Neural cell (in vitro differentiated cells): ENCODE results near the gene MCC. TPM values are rescaled to one million over a fixed set of nuclear protein-coding genes. Genes with fewer than 3 reads are reported as not detected.

Source experiments
- H2AFZ ChIP-seq: fragments of 200-600, 300-800 bp; sonication (generic), shearing (Covaris generic); 2 replicates; pipeline ENCODE4 v1.6.0; 2014; ENCODE audit warnings: low read depth, mild to moderate bottlenecking, antibody characterized with exemption, low read length, moderate library complexity
- H3F3A ChIP-seq: fragments of 200-600 bp; shearing (Covaris generic); 2 replicates; pipeline ENCODE4 v1.6.1; 2016; ENCODE audit warnings: mild to moderate bottlenecking, moderate library complexity, mixed read lengths, antibody characterized with exemption, low read length; ENCODE audit not compliant: insufficient read depth, poor library complexity, severe bottlenecking
- H3K27ac ChIP-seq: fragments of 200-600, 300-800 bp; sonication (generic), shearing (Covaris generic); 2 replicates; pipeline ENCODE4 v1.5.1; 2014; ENCODE audit warnings: mild to moderate bottlenecking, low read length, moderate library complexity
- H3K27me3 ChIP-seq: fragments of 300-800, 200-600 bp; sonication (generic), shearing (Covaris generic); 2 replicates; pipeline ENCODE4 v1.6.0; 2014; ENCODE audit warnings: mild to moderate bottlenecking, low read depth, low read length, moderate library complexity; ENCODE audit not compliant: insufficient read depth
- H3K36me3 ChIP-seq: fragments of 300-800, 200-600 bp; sonication (generic), shearing (Covaris generic); 2 replicates; pipeline ENCODE4 v1.5.1; 2014; ENCODE audit warnings: mild to moderate bottlenecking, antibody characterized with exemption, low read length, moderate library complexity; ENCODE audit not compliant: insufficient read depth
- H3K4me2 ChIP-seq: fragments of 300-800, 200-600 bp; sonication (generic), shearing (Covaris generic); 2 replicates; pipeline ENCODE4 v1.6.0; 2014; ENCODE audit warnings: mild to moderate bottlenecking, low read length
- H3K4me3 ChIP-seq: fragments of 300-800, 200-600 bp; sonication (generic), shearing (Covaris generic); 2 replicates; pipeline ENCODE4 v1.5.1; 2014; ENCODE audit warnings: mild to moderate bottlenecking, low read length, moderate library complexity
- H3K79me2 ChIP-seq: fragments of 200-600 bp; shearing (Covaris generic); replicated peaks from 2 replicates; pipeline ENCODE4 v1.6.0; 2014; ENCODE audit warnings: mild to moderate bottlenecking, low read length, moderate library complexity; ENCODE audit not compliant: insufficient read depth
- H3K9ac ChIP-seq: fragments of 300-800, 200-600 bp; sonication (generic), shearing (Covaris generic); 2 replicates; pipeline ENCODE4 v1.6.1; 2016; ENCODE audit warnings: mild to moderate bottlenecking, low read length, mixed read lengths
- H3K9me2 ChIP-seq: fragments of 200-600 bp; shearing (Covaris generic); 2 replicates; pipeline ENCODE4 v1.6.1; 2016; ENCODE audit warnings: mild to moderate bottlenecking, low read length, mixed read lengths; ENCODE audit not compliant: insufficient read depth
- H3K9me3 ChIP-seq: fragments of 200-600, 300-800 bp; sonication (generic), shearing (Covaris generic); 2 replicates; pipeline ENCODE4 v1.6.1; 2016; ENCODE audit warnings: mild to moderate bottlenecking, mixed run types, low read length, moderate library complexity, mixed read lengths
- H4K20me1 ChIP-seq: fragments of 200-600 bp; shearing (Covaris generic); 2 replicates; pipeline ENCODE4 v1.6.1; 2016; ENCODE audit warnings: mild to moderate bottlenecking, mixed run types; ENCODE audit not compliant: insufficient read depth
- CTCF ChIP-seq: fragments of 450-650 bp; IDR thresholded peaks from 2 replicates; pipeline ENCODE4 v1.5.1; 2014; ENCODE audit warnings: antibody characterized with exemption, mild to moderate bottlenecking, moderate library complexity; ENCODE audit not compliant: poor library complexity, severe bottlenecking
- EP300 ChIP-seq: fragments of 450-650 bp; conservative IDR thresholded peaks from 2 replicates; pipeline ENCODE4 v1.6.1; 2014; ENCODE audit warnings: antibody characterized with exemption, mild to moderate bottlenecking, moderate library complexity; ENCODE audit not compliant: poor library complexity, severe bottlenecking
- EZH2 ChIP-seq: fragments of 200-600, 300-800 bp; shearing (Covaris generic), sonication (generic); IDR thresholded peaks from 2 replicates; pipeline ENCODE4 v1.6.1; 2014; ENCODE audit warnings: antibody characterized with exemption, low read length, borderline replicate concordance, mild to moderate bottlenecking; ENCODE audit not compliant: insufficient read depth, poor library complexity, severe bottlenecking
- MXI1 ChIP-seq: fragments of 450-650 bp; conservative IDR thresholded peaks from 2 replicates; pipeline ENCODE4 v1.6.1; 2014; ENCODE audit warnings: antibody characterized with exemption, mild to moderate bottlenecking; ENCODE audit not compliant: poor library complexity, severe bottlenecking
- POLR2AphosphoS5 ChIP-seq: IDR thresholded peaks from 2 replicates; pipeline ENCODE4 v1.6.1; 2012
- RAD21 ChIP-seq: fragments of 450-650 bp; conservative IDR thresholded peaks from 2 replicates; pipeline ENCODE4 v1.6.1; 2014; ENCODE audit warnings: antibody characterized with exemption, mild to moderate bottlenecking, moderate library complexity
- SMC3 ChIP-seq: fragments of 450-650 bp; conservative IDR thresholded peaks from 2 replicates; pipeline ENCODE4 v1.6.1; 2014; ENCODE audit warnings: antibody characterized with exemption, mild to moderate bottlenecking, moderate library complexity; ENCODE audit not compliant: poor library complexity
- TAF1 ChIP-seq: IDR thresholded peaks from 2 replicates; pipeline ENCODE4 v1.6.1; 2012; ENCODE audit warnings: low read depth
- polyA plus RNA-seq: library from polyadenylated mRNA; depleted of rRNA; stranded (reverse); fragments of >200 nt; gene quantifications from 2 replicates; pipeline ENCODE4 v1.2.3, GENCODE V29; 2014
- TF ChIP-seq, protein P1 (sequence below): IDR thresholded peaks from 2 replicates; pipeline ENCODE4 v1.6.1; 2012; ENCODE audit warnings: borderline replicate concordance

Gene MCC
- polyA plus RNA-seq, 1 donor from 2014 or later, result 2.2 TPM

DNA sequence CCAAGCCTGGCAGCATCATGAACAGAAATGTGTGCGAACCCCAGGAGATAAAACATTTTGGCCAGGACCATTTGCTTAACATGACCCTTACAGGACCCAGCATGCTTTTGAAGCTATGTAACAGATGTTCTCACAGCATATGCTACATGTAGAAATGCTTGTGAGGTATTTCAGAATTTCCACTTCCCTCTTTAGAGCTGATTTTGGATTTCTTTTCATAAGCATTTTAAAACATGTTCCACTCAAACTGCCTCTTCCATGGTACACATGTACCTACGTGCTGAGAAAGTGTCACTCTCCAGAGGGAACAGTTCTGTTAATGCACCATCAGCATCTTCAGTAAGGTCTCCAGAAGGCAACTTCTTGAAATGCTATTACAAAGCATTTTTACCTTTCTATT, 37.8 kb downstream of the MCC start:
- Histone ChIP-seq H3K9me2 (no peaks in the 10 kb centered on the region), H3K27me3 (no peaks in the 10 kb centered on the region), H3K9ac (no peak overlapping the region), H3K79me2 (no peaks in the 10 kb centered on the region), H3K9me3 (no peaks in the 10 kb centered on the region), H3K36me3 (no peaks in the 10 kb centered on the region), H3F3A (no peaks in the 10 kb centered on the region), H3K4me3 (no peak overlapping the region), H3K4me2 (no peak overlapping the region), H3K27ac (no peak overlapping the region), H4K20me1 (no peaks in the 10 kb centered on the region), H2AFZ (no peak overlapping the region)
- no peak for TF ChIP-seq EZH2
- TF ChIP-seq, protein P1, sequence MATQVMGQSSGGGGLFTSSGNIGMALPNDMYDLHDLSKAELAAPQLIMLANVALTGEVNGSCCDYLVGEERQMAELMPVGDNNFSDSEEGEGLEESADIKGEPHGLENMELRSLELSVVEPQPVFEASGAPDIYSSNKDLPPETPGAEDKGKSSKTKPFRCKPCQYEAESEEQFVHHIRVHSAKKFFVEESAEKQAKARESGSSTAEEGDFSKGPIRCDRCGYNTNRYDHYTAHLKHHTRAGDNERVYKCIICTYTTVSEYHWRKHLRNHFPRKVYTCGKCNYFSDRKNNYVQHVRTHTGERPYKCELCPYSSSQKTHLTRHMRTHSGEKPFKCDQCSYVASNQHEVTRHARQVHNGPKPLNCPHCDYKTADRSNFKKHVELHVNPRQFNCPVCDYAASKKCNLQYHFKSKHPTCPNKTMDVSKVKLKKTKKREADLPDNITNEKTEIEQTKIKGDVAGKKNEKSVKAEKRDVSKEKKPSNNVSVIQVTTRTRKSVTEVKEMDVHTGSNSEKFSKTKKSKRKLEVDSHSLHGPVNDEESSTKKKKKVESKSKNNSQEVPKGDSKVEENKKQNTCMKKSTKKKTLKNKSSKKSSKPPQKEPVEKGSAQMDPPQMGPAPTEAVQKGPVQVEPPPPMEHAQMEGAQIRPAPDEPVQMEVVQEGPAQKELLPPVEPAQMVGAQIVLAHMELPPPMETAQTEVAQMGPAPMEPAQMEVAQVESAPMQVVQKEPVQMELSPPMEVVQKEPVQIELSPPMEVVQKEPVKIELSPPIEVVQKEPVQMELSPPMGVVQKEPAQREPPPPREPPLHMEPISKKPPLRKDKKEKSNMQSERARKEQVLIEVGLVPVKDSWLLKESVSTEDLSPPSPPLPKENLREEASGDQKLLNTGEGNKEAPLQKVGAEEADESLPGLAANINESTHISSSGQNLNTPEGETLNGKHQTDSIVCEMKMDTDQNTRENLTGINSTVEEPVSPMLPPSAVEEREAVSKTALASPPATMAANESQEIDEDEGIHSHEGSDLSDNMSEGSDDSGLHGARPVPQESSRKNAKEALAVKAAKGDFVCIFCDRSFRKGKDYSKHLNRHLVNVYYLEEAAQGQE, result no peak
- TF ChIP-seq MXI1, result no peak
- no peak for TF ChIP-seq TAF1
- TF ChIP-seq POLR2AphosphoS5, result no peak
- no peak for TF ChIP-seq CTCF
- TF ChIP-seq RAD21, result no peak
- no peak for TF ChIP-seq SMC3
- no peak for TF ChIP-seq EP300

- no peak for TF ChIP-seq EZH2
- TF ChIP-seq EP300, result no peak
- TF ChIP-seq POLR2AphosphoS5, result no peak
- no peak for TF ChIP-seq CTCF
- no peak for TF ChIP-seq TAF1
- no peak for TF ChIP-seq SMC3
- TF ChIP-seq RAD21, result no peak
- TF ChIP-seq MXI1, result no peak
- TF ChIP-seq, protein P1, result no peak
- no peak overlapping the region for H3K4me3 ChIP-seq
- no peaks in the 10 kb centered on the region for H3K79me2 ChIP-seq
- no peak overlapping the region for H3K4me2 ChIP-seq
- no peaks in the 10 kb centered on the region for H3K9me2 ChIP-seq
- no peaks in the 10 kb centered on the region for H4K20me1 ChIP-seq
- H3K9me3 ChIP-seq, result no peaks in the 10 kb centered on the region
- no peaks in the 10 kb centered on the region for H3K27me3 ChIP-seq
- no peaks in the 10 kb centered on the region for H3K36me3 ChIP-seq
- no peak overlapping the region for H2AFZ ChIP-seq
- no peak overlapping the region for H3K9ac ChIP-seq
- no peak overlapping the region for H3K27ac ChIP-seq
- H3F3A ChIP-seq, result no peaks in the 10 kb centered on the region
Observed at GRCh38 chr5:113448252-113448651, 40.0 kb downstream of the MCC start.
